HepG2 (cell line): ENCODE data around the gene TXNL4A. TPM values are rescaled to one million over a fixed set of nuclear protein-coding genes. Genes with fewer than 3 reads are reported as not detected.

ENCODE experiments used
- ATAC-seq: fragments of 200-7000 bp; cut with Tn5 transposase; 3 replicates; pipeline ENCODE4 v1.9.1; 2020; ENCODE audit warnings: mild to moderate bottlenecking, moderate library complexity
- BruUV-seq: library from RNA; stranded (reverse); fragments of 400-500 nt; replicated peaks from 2 replicates; lab custom pipeline; 2021; lab: Mats Ljungman, UMichigan
- CTCF ChIA-PET: fragments of 300-600 bp; formaldehyde crosslinking; extraction: SDS; loops from one replicate; lab custom pipeline; 2021; ENCODE audit warnings: low total read pairs, inconsistent platforms, low intra/inter-chr PET ratio; lab: Yijun Ruan, JAX
- POLR2A ChIA-PET: fragments of 350-600 bp; sonication (Branson Sonifier 250); formaldehyde crosslinking; loops from one replicate; lab custom pipeline; 2020; ENCODE audit warnings: antibody characterized with exemption, inconsistent platforms; lab: Yijun Ruan, JAX
- DNase-seq: peaks from one replicate; pipeline ENCODE4 v3.0.0-alpha.2; 2015; ENCODE audit warnings: low spot score
- FAIRE-seq: peaks from 3 replicates; lab custom pipeline; 2011; peaks lifted over from hg19 to GRCh38; lab: Jason Lieb, UNC
- H2AFZ ChIP-seq: one replicate; pipeline ENCODE4 v1.6.1; 2011; ENCODE audit warnings: low read length, inconsistent platforms
- H3K27ac ChIP-seq: fragments of 300-600 bp; 3 replicates; pipeline ENCODE4 v1.8.0; 2011; ENCODE audit warnings: mixed run types, mild to moderate bottlenecking, mixed read lengths, low read length, inconsistent platforms; ENCODE audit not compliant: insufficient read depth; ENCODE audit errors: extremely low read length
- H3K27me3 ChIP-seq, 2 experiments: fragments of 200-600 bp in 1 of 2; 2 replicates in 1 of 2; 3 replicates in 1 of 2; pipeline versions ENCODE4 v1.6.0 to v1.8.0; 2011; ENCODE audit warnings: low read length in 2 of 2, mild to moderate bottlenecking in 2 of 2, moderate library complexity in 2 of 2, inconsistent platforms in 1 of 2; ENCODE audit not compliant: insufficient read depth in 2 of 2, control insufficient read depth in 1 of 2
- H3K36me3 ChIP-seq, 2 experiments: fragments of 200-600 bp in 1 of 2; replicated peaks in 1 of 2; 2 replicates in 1 of 2; 3 replicates in 1 of 2; pipeline versions ENCODE4 v1.5.1 to v1.8.0; 2011; ENCODE audit warnings: low read length in 2 of 2, inconsistent platforms in 1 of 2; ENCODE audit not compliant: insufficient read depth in 2 of 2, control insufficient read depth in 1 of 2
- H3K4me1 ChIP-seq: 2 replicates; pipeline ENCODE4 v1.5.1; 2012; ENCODE audit warnings: low read length, inconsistent platforms; ENCODE audit not compliant: insufficient read depth
- H3K4me2 ChIP-seq: 2 replicates; pipeline ENCODE4 v1.6.0; 2011; ENCODE audit warnings: low read depth, low read length, inconsistent platforms
- H3K4me3 ChIP-seq, 3 experiments: fragments of 200-600 bp in 1 of 3; sonication (generic), shearing (Covaris generic) in 1 of 3; replicated peaks in 1 of 3; 2 replicates each; pipeline ENCODE4 v1.5.1; 2011 to 2016; ENCODE audit warnings: low read length in 3 of 3, inconsistent platforms in 2 of 3, low read depth in 2 of 3, mild to moderate bottlenecking in 2 of 3, control low read depth in 1 of 3, mixed read lengths in 1 of 3; ENCODE audit not compliant: insufficient read depth in 1 of 3
- H3K79me2 ChIP-seq: one replicate; pipeline ENCODE4 v1.6.1; 2011; ENCODE audit warnings: low read length, inconsistent platforms; ENCODE audit not compliant: insufficient read depth
- H3K9ac ChIP-seq: 2 replicates; pipeline ENCODE4 v1.6.0; 2011; ENCODE audit warnings: mild to moderate bottlenecking, low read depth, low read length, inconsistent platforms; ENCODE audit not compliant: insufficient read depth
- H3K9me3 ChIP-seq: 2 replicates; pipeline ENCODE4 v1.5.1; 2012; ENCODE audit warnings: mild to moderate bottlenecking, low read length
- H4K20me1 ChIP-seq: 2 replicates; pipeline ENCODE4 v1.6.0; 2011; ENCODE audit warnings: inconsistent platforms, mild to moderate bottlenecking, low read length, moderate library complexity; ENCODE audit not compliant: insufficient read depth
- MAZ ChIP-seq, 2 experiments: sonication (generic) in 1 of 2; formaldehyde crosslinking in 1 of 2; IDR thresholded peaks; 2 replicates each; pipeline versions ENCODE4 v1.5.0 to v1.6.1; 2012 to 2020; ENCODE audit warnings: low read depth in 2 of 2, mild to moderate bottlenecking in 2 of 2, borderline replicate concordance in 1 of 2, improper control_type of control experiment in 1 of 2, low read length in 1 of 2, missing genetic modification reagents in 1 of 2, moderate library complexity in 1 of 2
- MED13 ChIP-seq: sonication (generic); formaldehyde crosslinking; IDR thresholded peaks from 2 replicates; pipeline ENCODE4 v1.5.0; 2020; ENCODE audit warnings: missing genetic modification reagents
- WGBS: methylation state at CpG from one replicate; pipeline ENCODE4 v1.1.6; 2017; ENCODE audit warnings: low lambda C conversion rate; 5-methylcytosine and 5-hydroxymethylcytosine counted together
- in situ Hi-C: cut with HindIII; loops from 2 replicates; pipeline ENCODE4 v1.10.0; 2017; ENCODE audit warnings: low pct_unique_long_range_greater_than_20kb; ENCODE audit not compliant: extremely low pct_ligation_motif_present
- intact Hi-C: fragments of 100-400 bp; cut with micrococcal nuclease; formaldehyde crosslinking; loops from one replicate; pipeline ENCODE4 v1.10.0; 2022; ENCODE audit not compliant: unreplicated experiment
- polyA plus RNA-seq, 8 experiments: library from polyadenylated mRNA; depleted of rRNA in 3 of 8; stranded (reverse) in 7 of 8; unstranded in 1 of 8; fragments of >200 nt; fragmentation: Illumina TruSeq in 4 of 8; extraction: Trizol in 4 of 8; gene quantifications; 2 replicates each; pipeline versions ENCODE4 v1.2.1 to v1.2.3, GENCODE V29; 2011 to 2016; ENCODE audit warnings: low read depth in 4 of 8, missing spikeins in 1 of 8, mixed read lengths in 1 of 8; ENCODE audit not compliant: insufficient read depth in 1 of 8
- total RNA-seq, 5 experiments: library from RNA; depleted of rRNA; stranded (reverse); fragments of >200 nt; fragmentation: Illumina TruSeq; extraction: Trizol; gene quantifications; 2 replicates each; pipeline ENCODE4 v1.2.3, GENCODE V29; 2016; ENCODE audit warnings: low read depth in 1 of 5
- TF ChIP-seq, protein P1 (sequence below), 2 experiments: fragments of 450-650 bp in 1 of 2; sonication (generic) in 1 of 2; formaldehyde crosslinking in 1 of 2; IDR thresholded peaks; 2 replicates each; pipeline versions ENCODE4 v1.6.1 to v1.8.0; 2016 to 2022; ENCODE audit warnings: antibody characterized with exemption in 1 of 2, mild to moderate bottlenecking in 1 of 2, missing genetic modification reagents in 1 of 2

The TXNL4A gene
- total and polyA plus RNA-seq, 2 of the 13 experiments (the other 11 are each of a cell fraction or from before 2014, with no cell fraction given) = 172 to 202 TPM

- DNase-seq (no peak), FAIRE-seq (peak; percentile 42), ATAC-seq (peak; percentile 21)
- intact Hi-C loops (loop anchor here (2.0 kb wide), 2 partner anchors 170 to 220 kb away; no protein-coding TSS in a partner anchor), in situ Hi-C loops (loop anchor here (10.0 kb wide), 1 partner anchor 170 kb away; the partner anchor contains the start of gene ADNP2)
- H3K36me3 ChIP-seq = peaks cover 2% of the 10 kb centered on the region in 2 experiments; a peak in 2 of 5 replicates
- POLR2A ChIA-PET = interaction anchor here (0.8 to 3.0 kb wide), 14 partner anchors 9 to 312 kb away, joined by 3 to 45 read pairs (median 6); partner anchors contain the start of genes ADNP2, HSBP1L1, PARD6G and RBFA
- peaks cover 60% of the 10 kb centered on the region for H3K4me1 ChIP-seq
- no peaks in the 10 kb centered on the region for H3K27me3 ChIP-seq
- CTCF ChIA-PET = interaction anchor here (1.8 to 2.8 kb wide), 4 partner anchors 17 to 219 kb away, joined by 7 to 23 read pairs (median 8); partner anchors contain the start of genes HSBP1L1, SLC66A2 and TXNL4A
- peak overlapping the region; percentile 32; the same call in 1 of the 2 replicates for H3K9ac ChIP-seq
- H4K20me1 ChIP-seq = peaks cover 13% of the 10 kb centered on the region
- H3K4me3 ChIP-seq = no peak overlapping the region; a peak in 1 of 6 replicates
- WGBS = 29% methylated on average over 4 of the region's 5 CpGs
- H3K27ac ChIP-seq = peak overlapping the region; percentile 88
- TF ChIP-seq MED13 (no peak), MAZ (IDR thresholded peaks at IDR 0.05; ENCODE audit: borderline replicate concordance, low read depth, low read length) (no peak), MAZ (CRISPR knock-in tag; IDR thresholded peaks at IDR 0.05; ENCODE audit: low read depth) (peak; percentile 4; the same call in 1 of the 2 replicates)
- TF ChIP-seq, protein P1, sequence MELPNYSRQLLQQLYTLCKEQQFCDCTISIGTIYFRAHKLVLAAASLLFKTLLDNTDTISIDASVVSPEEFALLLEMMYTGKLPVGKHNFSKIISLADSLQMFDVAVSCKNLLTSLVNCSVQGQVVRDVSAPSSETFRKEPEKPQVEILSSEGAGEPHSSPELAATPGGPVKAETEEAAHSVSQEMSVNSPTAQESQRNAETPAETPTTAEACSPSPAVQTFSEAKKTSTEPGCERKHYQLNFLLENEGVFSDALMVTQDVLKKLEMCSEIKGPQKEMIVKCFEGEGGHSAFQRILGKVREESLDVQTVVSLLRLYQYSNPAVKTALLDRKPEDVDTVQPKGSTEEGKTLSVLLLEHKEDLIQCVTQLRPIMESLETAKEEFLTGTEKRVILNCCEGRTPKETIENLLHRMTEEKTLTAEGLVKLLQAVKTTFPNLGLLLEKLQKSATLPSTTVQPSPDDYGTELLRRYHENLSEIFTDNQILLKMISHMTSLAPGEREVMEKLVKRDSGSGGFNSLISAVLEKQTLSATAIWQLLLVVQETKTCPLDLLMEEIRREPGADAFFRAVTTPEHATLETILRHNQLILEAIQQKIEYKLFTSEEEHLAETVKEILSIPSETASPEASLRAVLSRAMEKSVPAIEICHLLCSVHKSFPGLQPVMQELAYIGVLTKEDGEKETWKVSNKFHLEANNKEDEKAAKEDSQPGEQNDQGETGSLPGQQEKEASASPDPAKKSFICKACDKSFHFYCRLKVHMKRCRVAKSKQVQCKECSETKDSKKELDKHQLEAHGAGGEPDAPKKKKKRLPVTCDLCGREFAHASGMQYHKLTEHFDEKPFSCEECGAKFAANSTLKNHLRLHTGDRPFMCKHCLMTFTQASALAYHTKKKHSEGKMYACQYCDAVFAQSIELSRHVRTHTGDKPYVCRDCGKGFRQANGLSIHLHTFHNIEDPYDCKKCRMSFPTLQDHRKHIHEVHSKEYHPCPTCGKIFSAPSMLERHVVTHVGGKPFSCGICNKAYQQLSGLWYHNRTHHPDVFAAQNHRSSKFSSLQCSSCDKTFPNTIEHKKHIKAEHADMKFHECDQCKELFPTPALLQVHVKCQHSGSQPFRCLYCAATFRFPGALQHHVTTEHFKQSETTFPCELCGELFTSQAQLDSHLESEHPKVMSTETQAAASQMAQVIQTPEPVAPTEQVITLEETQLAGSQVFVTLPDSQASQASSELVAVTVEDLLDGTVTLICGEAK (IDR thresholded peaks at IDR 0.05) = no peak
- TF ChIP-seq, protein P1 (CRISPR knock-in tag; IDR thresholded peaks at IDR 0.05) = 0 out of 2 replicates have a peak, but pooled peaks have one; percentile 1
- peaks cover 6% of the 10 kb centered on the region; the same call in 1 of the 2 replicates for H3K9me3 ChIP-seq
- peaks cover 86% of the 10 kb centered on the region for H3K79me2 ChIP-seq
- no TSS peak for BruUV-seq
- H3K4me2 ChIP-seq = peak overlapping the region; percentile 74
- H2AFZ ChIP-seq = no peak overlapping the region
Observed at GRCh38 chr18:79935098-79935480, 53.3 kb downstream of the TXNL4A start.
